Memory B cell (primary cell): Measurements from ENCODE around the gene IP6K1.

Experiments
- ATAC-seq: fragments of 150-1000 bp; cut with Tn5 transposase; 2 replicates; pipeline ENCODE4 v1.10.0; 2021; ENCODE audit warnings: low read depth, mild to moderate bottlenecking, moderate library complexity
- DNase-seq, 2 donors: peaks; one replicate each; pipeline ENCODE4 v3.0.0; 2022; ENCODE audit warnings: low spot score in 2 of 2
- H3K27ac Mint-ChIP-seq: one replicate; pipeline ENCODE4 v1.8.0; 2022; ENCODE audit warnings: mild to moderate bottlenecking, moderate library complexity, mixed read lengths
- H3K27me3 Mint-ChIP-seq: one replicate; pipeline ENCODE4 v1.8.0; 2022; ENCODE audit warnings: mixed read lengths
- H3K36me3 Mint-ChIP-seq: one replicate; pipeline ENCODE4 v1.8.0; 2022; ENCODE audit warnings: mild to moderate bottlenecking, mixed read lengths
- H3K4me1 Mint-ChIP-seq: one replicate; pipeline ENCODE4 v1.8.0; 2022; ENCODE audit warnings: mixed read lengths
- H3K4me3 Mint-ChIP-seq: one replicate; pipeline ENCODE4 v1.8.0; 2022; ENCODE audit warnings: mild to moderate bottlenecking, moderate library complexity, mixed read lengths
- H3K9me3 Mint-ChIP-seq: one replicate; pipeline ENCODE4 v1.8.0; 2022; ENCODE audit warnings: mixed read lengths

IP6K1 gene

DNA sequence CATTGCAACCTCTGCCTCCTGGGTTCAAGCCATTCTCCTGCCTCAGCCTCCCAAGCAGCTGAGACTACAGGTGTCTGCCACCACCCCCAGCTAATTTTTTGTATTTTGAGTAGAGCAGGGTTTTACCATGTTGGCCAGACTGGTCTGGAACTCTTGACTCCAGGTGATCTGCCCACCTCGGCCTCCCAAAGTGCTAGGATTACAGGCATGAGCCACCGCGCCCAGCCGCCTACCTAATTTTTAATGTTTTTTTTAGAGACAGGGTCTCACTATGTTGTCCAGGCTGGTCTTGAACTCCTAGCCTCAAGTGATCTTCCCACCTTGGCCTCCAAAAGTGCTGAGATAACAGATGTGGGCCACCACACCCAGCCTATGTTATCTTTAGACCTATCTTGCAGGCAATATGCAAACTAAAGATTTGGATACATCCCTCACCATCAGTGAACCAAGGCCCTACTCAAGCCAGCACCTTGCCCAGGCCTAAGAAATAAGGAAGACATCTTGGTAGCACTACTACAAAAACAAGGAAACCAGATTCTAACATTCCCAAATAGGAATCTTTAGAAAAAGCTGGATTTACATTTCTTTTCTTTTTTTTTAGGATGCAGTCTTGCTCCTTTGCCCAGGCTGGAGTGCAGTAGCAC, 56.3 kb downstream of the IP6K1 start:
- Mint-ChIP-seq H3K27me3 (no peaks in the 10 kb centered on the region), H3K27ac (no peak overlapping the region), H3K4me1 (peaks cover 16% of the 10 kb centered on the region), H3K9me3 (no peaks in the 10 kb centered on the region), H3K4me3 (no peak overlapping the region), H3K36me3 (peaks cover 18% of the 10 kb centered on the region)
- ATAC-seq (no peak), DNase-seq (no peak)

GRCh38 chr3:49727924-49728361, 58.4 kb downstream of the IP6K1 start:
- H3K4me3 Mint-ChIP-seq: no peak overlapping the region
- ATAC-seq (no peak), DNase-seq (no peak)
- peaks cover 27% of the 10 kb centered on the region for H3K4me1 Mint-ChIP-seq
- H3K27ac Mint-ChIP-seq: peak overlapping the region; percentile 100
- H3K27me3 Mint-ChIP-seq: no peaks in the 10 kb centered on the region
- H3K9me3 Mint-ChIP-seq: no peaks in the 10 kb centered on the region
- peaks cover 12% of the 10 kb centered on the region for H3K36me3 Mint-ChIP-seq

DNA sequence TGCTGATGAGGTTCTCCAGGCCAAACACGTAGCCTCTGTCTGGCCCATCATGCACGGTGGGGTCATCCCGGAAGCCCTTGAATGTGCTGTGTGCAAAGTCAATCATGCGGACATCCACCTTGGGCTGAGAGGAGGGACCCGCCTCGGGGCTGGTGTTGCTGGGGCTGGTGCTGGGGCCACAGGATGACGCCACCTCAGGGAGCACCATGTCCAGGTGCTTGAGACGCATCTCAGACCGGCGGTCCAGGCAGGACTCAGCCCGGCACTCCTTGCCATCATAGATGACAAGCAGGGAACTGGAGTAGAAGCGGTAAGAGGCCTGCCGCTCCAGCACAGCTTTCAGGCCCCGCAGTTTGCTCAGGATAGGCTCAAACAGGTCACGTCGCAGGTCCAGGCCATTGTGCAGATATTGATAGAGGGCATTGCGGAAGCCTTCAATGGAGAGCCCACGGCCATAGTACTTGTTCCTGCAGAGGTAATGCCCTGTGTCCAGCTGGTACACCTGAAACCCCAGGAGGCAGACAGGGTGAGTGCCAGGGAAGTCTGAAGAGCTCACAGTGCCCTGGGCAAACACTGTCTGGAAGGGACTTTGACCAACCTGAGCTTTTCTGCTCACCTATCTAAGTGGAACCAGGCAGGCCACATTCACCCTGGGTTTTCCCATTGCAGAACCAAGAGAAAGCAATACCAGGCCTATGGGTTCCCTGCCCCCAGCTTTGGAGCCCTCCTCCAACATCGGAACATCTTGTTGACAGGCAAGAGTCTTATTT, 59.0 kb downstream of the IP6K1 start:
- Mint-ChIP-seq H3K4me3 (peak overlapping the region; percentile 21), H3K4me1 (peaks cover 33% of the 10 kb centered on the region), H3K27me3 (no peaks in the 10 kb centered on the region), H3K9me3 (no peaks in the 10 kb centered on the region), H3K27ac (peak overlapping the region; percentile 100), H3K36me3 (peaks cover 8% of the 10 kb centered on the region)
- ATAC-seq: peak; percentile 4
- DNase-seq: no peak

DNA sequence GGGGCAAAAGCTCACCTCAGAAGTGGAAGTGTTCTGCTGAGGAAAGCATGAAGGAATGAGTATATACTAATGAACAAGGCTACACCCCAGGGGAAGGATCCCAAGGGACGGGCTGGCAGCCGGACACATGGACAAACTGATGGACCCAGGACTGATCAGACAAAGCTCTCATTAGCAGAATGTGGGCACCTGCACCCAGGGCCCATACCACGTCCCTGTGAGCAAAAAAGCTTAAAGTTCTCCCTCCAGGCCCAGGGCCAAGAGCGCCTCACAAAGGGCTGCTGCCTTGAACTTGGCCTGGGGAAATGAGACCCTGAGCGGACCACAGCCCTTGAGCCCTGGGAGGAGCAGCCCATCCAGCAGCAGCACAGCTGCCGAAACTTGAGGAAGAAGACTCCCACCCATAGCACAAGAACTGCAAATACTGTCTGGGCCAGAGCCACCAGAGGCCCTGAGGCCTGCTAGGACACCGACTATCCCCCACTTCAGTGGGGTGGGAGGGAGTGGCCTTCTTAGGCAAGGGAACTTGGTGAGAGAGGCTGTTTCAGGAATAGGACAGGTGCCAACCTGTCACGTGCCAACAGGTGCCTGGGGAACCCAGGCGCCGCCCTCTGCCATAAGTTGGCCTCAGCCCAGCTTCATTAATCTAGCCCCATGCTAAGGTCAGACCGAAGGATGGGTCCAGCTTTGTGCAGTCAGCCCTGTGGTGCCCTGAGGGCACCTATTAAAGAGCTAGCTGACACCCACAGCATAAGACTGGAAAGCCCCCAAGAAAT, 60.2 kb downstream of the IP6K1 start:
- Mint-ChIP-seq H3K27me3 (no peaks in the 10 kb centered on the region), H3K9me3 (no peaks in the 10 kb centered on the region), H3K36me3 (peaks cover 8% of the 10 kb centered on the region), H3K4me1 (peaks cover 36% of the 10 kb centered on the region), H3K4me3 (peak overlapping the region; percentile 39), H3K27ac (peak overlapping the region; percentile 100)
- no peak for ATAC-seq
- DNase-seq: no peak

- Mint-ChIP-seq H3K36me3 (peaks cover 6% of the 10 kb centered on the region), H3K9me3 (no peaks in the 10 kb centered on the region), H3K27me3 (no peaks in the 10 kb centered on the region), H3K27ac (peak overlapping the region; percentile 100), H3K4me1 (peaks cover 40% of the 10 kb centered on the region), H3K4me3 (peak overlapping the region; percentile 90)
- ATAC-seq: peak; percentile 57
- DNase-seq: peak; percentile 61 to 75
Measured at GRCh38 chr3:49724586-49724985, 61.8 kb downstream of the IP6K1 start.

DNA sequence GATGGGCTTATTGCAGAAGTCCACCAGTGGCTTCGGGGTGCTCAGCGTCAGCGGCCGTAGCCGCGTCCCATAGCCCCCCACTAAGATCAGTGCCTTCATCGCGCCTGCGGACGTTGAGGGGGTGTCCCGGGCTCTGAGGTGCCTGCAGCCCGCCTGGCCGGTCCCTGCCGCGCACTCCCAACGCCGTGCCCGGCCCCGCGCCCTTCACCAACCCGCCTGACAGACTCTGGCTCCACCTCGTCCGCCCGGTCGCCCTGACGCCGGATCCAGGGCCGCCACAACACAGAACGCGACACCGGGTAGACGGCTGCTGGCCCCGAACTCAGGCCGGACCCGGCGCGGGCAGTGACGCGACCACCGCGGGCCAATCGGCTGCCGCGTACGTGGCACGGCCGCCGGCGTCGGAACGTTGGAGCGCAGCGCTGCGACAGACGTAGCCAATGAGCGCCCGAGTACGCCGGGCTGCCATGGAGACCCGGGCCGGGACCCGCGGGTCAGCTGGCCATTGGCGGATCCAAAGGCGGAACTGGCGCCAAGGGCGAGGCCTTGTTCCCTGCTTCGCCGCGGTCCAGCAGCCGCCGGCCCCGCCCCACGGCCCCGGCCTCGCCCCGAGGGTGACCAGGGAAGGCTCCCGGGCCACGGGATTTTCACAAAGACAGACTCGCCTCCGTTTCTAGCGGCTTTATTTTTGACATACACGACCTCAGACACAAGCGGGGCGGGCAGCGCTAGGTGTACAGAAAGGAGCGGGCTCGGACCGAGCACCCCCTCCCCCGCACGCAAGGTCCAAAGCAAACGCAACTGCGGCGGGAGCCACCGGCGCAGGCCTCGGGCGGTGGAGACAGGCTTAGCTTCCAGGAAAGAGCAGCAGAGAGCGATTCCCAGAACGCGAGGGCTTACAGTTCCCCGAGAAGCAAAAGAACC, 62.5 kb downstream of the IP6K1 start, which contains the start of gene GMPPB:
GMPPB (minus strand) TSS at position 324 of the 924 bp plus-strand sequence; CDS start at position 99, 225 bp downstream.
- peak within 1 kb of the TSS; percentile 90 for H3K4me3 Mint-ChIP-seq

DNA sequence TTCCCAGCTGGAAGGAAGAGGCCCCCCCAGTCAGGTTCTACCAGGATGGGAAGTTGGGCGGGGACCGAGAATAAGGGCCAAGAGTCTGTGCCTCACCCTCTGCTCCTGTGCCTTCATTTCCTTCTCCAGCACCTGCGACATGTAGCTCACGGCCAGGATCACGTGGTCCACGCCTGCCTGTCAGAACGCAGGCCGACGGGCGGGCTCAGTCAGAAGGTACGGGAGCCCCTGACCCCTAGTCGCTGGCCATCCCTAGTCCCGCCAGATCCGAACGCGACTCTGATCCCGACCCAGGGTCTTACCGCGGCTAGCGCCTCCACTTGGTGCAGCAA, 63.1 kb downstream of the IP6K1 start:
- DNase-seq (peak in 1 of 2 donors; percentile 47), ATAC-seq (peak; percentile 5)
- peak overlapping the region; percentile 100 for H3K27ac Mint-ChIP-seq
- peaks cover 4% of the 10 kb centered on the region for H3K36me3 Mint-ChIP-seq
- H3K27me3 Mint-ChIP-seq: no peaks in the 10 kb centered on the region
- H3K9me3 Mint-ChIP-seq: no peaks in the 10 kb centered on the region
- H3K4me3 Mint-ChIP-seq: peak overlapping the region; percentile 90
- peaks cover 47% of the 10 kb centered on the region for H3K4me1 Mint-ChIP-seq

More for the DNA sequence above, 62.5 kb downstream of the IP6K1 start, which contains the start of gene GMPPB:
- H3K27ac Mint-ChIP-seq: peak within 1 kb of the TSS; percentile 100
- ATAC-seq (peak; percentile 69), DNase-seq (peak; percentile 86 to 91)
- no peaks in the 10 kb centered on the region for H3K9me3 Mint-ChIP-seq
- H3K27me3 Mint-ChIP-seq: no peaks in the 10 kb centered on the region
- peaks cover 43% of the 10 kb centered on the region for H3K4me1 Mint-ChIP-seq
- peaks cover 4% of the 10 kb centered on the region for H3K36me3 Mint-ChIP-seq

GRCh38 chr3:49722896-49723295, 63.4 kb downstream of the IP6K1 start:
- peak overlapping the region; percentile 100 for H3K27ac Mint-ChIP-seq
- peaks cover 4% of the 10 kb centered on the region for H3K36me3 Mint-ChIP-seq
- H3K4me3 Mint-ChIP-seq: peak overlapping the region; percentile 90
- H3K4me1 Mint-ChIP-seq: peaks cover 47% of the 10 kb centered on the region
- H3K9me3 Mint-ChIP-seq: no peaks in the 10 kb centered on the region
- no peak for ATAC-seq
- no peaks in the 10 kb centered on the region for H3K27me3 Mint-ChIP-seq
- DNase-seq: no peak

DNA sequence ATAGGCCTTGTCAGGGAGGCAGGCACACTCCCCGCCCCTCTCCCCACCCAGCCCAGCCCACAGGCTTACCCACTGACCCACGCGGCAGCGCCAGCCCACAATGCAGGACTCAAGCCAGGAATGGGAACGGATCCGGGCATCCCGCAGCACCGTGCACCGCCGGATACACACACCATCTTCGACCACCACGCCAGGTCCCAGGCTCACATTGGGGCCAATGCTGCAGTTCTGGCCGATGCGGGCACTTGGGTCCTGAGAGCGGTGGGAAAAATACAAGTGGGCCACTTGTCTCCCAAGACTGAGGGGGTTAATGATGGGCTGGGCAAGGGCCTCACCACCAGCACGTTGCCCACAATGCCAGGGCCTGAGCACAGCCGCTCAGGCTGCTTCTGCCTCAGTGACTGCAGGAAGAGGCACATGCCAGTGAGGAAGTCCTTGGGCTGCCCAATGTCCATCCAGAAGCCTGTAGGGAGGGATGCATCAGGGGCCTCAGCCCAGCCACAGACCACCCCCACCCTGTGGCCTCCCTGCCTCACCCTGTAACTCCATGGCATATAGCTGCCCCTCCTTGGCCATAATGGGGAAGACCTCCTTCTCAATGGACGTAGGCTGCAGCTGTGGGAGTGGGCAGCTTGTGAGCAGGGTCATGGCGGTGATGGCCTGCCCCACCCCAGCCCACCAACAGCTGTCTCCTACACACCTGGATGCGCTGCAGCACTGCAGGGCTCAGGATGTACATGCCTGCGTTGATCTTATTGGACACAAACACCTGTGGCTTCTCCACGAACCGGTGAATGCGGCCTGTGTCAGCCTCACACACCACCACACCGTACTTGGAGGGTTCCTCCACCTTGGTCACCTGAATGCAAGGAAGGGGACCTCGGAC, 64.2 kb downstream of the IP6K1 start:
- ATAC-seq (no peak), DNase-seq (no peak)
- H3K36me3 Mint-ChIP-seq: peaks cover 2% of the 10 kb centered on the region
- peak overlapping the region; percentile 100 for H3K27ac Mint-ChIP-seq
- peaks cover 42% of the 10 kb centered on the region for H3K4me1 Mint-ChIP-seq
- no peaks in the 10 kb centered on the region for H3K27me3 Mint-ChIP-seq
- H3K4me3 Mint-ChIP-seq: peak overlapping the region; percentile 90
- H3K9me3 Mint-ChIP-seq: no peaks in the 10 kb centered on the region

GRCh38 chr3:49721596-49721895, 64.8 kb downstream of the IP6K1 start:
- Mint-ChIP-seq H3K9me3 (no peaks in the 10 kb centered on the region), H3K36me3 (peaks cover 2% of the 10 kb centered on the region), H3K27ac (peak overlapping the region; percentile 90), H3K4me3 (no peak overlapping the region), H3K27me3 (no peaks in the 10 kb centered on the region), H3K4me1 (peaks cover 36% of the 10 kb centered on the region)
- DNase-seq (no peak), ATAC-seq (no peak)

DNA sequence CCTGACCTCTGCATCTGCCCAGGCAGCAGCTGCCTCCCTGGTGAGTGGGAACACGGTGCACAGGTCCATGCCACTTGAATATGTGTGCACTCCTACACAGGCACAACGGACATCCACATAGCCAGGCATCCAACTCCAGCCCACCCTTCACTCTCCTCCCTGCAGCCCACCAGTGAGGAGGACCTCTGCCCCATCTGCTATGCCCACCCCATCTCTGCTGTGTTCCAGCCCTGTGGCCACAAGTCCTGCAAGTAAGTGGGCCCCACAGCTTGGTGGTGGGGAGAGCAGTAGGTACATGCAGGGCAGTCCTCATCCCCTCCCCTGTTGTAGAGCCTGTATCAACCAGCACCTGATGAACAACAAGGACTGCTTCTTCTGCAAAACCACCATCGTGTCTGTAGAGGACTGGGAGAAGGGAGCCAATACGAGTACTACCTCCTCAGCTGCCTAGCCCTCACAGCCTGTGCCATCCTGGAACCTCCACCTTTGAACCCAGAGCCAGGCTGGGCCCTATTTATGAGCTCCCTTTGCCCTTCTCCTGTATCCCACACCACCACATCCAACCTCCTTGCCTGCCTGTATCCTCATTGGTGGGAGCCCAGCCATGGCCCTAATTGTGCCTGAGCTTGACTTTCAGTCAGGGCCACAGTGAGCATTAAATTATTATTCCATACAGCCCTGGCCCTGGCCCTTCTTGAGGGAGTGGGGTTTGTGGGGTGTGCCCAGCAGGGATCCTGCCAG, 65.3 kb downstream of the IP6K1 start:
- no peaks in the 10 kb centered on the region for H3K9me3 Mint-ChIP-seq
- H3K4me1 Mint-ChIP-seq: peaks cover 35% of the 10 kb centered on the region
- DNase-seq: no peak
- peak overlapping the region; percentile 90 for H3K27ac Mint-ChIP-seq
- H3K4me3 Mint-ChIP-seq: no peak overlapping the region
- no peaks in the 10 kb centered on the region for H3K27me3 Mint-ChIP-seq
- H3K36me3 Mint-ChIP-seq: peaks cover 2% of the 10 kb centered on the region
- no peak for ATAC-seq

GRCh38 chr3:49719214-49719884, 67.0 kb downstream of the IP6K1 start, which contains the start of gene AMIGO3:
Gene AMIGO3, minus strand, starts transcription at chr3:49719684. Its CDS starts 219 bp downstream, at chr3:49719465.
- peak within 1 kb of the TSS; percentile 90 for H3K27ac Mint-ChIP-seq
- peak; percentile 90 to 92 for DNase-seq
- peaks cover 27% of the 10 kb centered on the region for H3K4me1 Mint-ChIP-seq
- H3K27me3 Mint-ChIP-seq: no peaks in the 10 kb centered on the region
- peak; percentile 64 for ATAC-seq
- peaks cover 2% of the 10 kb centered on the region for H3K36me3 Mint-ChIP-seq
- H3K9me3 Mint-ChIP-seq: no peaks in the 10 kb centered on the region
- peak within 1 kb of the TSS; percentile 90 for H3K4me3 Mint-ChIP-seq
